ENCODE data around the gene TPD52L2.

Gene TPD52L2

DNA sequence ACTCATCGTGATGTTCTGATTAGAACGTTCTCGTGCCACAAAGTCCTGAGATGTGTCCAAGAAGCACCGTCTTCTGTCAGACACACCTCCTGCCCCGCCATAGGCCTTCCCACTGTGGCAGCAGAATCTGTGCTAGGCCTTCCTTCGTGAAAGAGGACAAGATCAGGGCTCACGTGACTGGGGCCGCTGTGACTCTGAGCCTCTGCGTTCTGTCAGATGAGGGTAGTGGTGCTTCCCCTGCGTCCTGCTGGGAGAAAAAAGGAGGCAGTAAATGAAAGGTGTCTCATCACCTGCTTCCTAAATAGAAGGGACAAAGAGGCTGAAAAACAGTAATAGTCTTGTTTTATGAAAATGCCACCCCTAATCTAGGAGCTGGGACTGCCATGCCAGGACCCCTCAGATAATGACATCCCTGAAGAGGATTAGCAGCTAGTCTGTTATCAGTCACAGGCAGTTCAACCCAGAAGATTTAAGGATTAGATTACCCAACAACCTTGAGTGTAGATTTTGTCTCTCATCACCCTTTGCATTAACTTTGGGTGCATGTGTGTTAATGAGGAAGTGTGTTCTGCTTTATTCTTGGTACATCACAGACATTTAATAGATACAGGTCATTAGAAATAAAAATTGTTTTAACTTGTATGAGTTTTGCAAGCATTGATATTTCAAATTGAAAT is 34.0 kb downstream of the TPD52L2 start:
- peak; percentile 79 for DNase-seq (ENCODE audit: low read depth)
- no peak for TF ChIP-seq MYC (IDR thresholded peaks at IDR 0.05; ENCODE audit: low read depth, low read length)
- no peak for TF ChIP-seq POLR2A (IDR thresholded peaks at IDR 0.05; ENCODE audit: extremely low read depth, insufficient read length)
- TF ChIP-seq, protein P1, sequence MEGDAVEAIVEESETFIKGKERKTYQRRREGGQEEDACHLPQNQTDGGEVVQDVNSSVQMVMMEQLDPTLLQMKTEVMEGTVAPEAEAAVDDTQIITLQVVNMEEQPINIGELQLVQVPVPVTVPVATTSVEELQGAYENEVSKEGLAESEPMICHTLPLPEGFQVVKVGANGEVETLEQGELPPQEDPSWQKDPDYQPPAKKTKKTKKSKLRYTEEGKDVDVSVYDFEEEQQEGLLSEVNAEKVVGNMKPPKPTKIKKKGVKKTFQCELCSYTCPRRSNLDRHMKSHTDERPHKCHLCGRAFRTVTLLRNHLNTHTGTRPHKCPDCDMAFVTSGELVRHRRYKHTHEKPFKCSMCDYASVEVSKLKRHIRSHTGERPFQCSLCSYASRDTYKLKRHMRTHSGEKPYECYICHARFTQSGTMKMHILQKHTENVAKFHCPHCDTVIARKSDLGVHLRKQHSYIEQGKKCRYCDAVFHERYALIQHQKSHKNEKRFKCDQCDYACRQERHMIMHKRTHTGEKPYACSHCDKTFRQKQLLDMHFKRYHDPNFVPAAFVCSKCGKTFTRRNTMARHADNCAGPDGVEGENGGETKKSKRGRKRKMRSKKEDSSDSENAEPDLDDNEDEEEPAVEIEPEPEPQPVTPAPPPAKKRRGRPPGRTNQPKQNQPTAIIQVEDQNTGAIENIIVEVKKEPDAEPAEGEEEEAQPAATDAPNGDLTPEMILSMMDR (IDR thresholded peaks at IDR 0.05; ENCODE audit: low read depth, low read length): no peak
- TF ChIP-seq, protein P2, sequence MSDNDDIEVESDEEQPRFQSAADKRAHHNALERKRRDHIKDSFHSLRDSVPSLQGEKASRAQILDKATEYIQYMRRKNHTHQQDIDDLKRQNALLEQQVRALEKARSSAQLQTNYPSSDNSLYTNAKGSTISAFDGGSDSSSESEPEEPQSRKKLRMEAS (IDR thresholded peaks at IDR 0.05; ENCODE audit: low read depth, low read length): no peak

DNA sequence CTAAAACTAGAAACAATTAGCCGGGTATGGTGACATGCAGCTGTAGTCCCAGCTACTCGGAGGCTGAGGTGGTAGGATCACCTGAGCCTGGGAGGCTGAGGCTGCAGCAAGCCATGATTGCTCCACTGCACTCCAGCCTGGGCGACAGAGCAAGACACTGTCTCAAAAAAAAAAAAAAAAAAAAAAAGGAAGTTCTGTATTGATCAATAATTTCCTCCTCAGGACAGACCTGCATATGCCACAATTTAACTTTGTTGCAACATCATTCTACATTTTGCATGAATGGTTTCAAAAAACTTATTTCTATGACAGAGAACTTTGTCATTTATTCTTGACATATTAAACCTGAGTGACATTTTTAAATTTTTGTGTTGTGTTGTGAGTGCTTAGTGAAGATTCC is 35.3 kb downstream of the TPD52L2 start:
- peak overlapping the region; percentile 30 for H3K4me3 ChIP-seq (ENCODE audit: low read depth, low read length)
- peak; percentile 70 for DNase-seq (ENCODE audit: low read depth)
- TF ChIP-seq POLR2A (IDR thresholded peaks at IDR 0.05; ENCODE audit: extremely low read depth, insufficient read length) (no peak), MYC (IDR thresholded peaks at IDR 0.05; ENCODE audit: low read depth, low read length) (no peak)
- TF ChIP-seq, protein P1 (IDR thresholded peaks at IDR 0.05; ENCODE audit: low read depth, low read length): no peak
- TF ChIP-seq, protein P2 (IDR thresholded peaks at IDR 0.05; ENCODE audit: low read depth, low read length): 0 out of 2 replicates have a peak, but pooled peaks have one; percentile 14

More for the DNA sequence above, 34.0 kb downstream of the TPD52L2 start:
- no peak overlapping the region for H3K4me3 ChIP-seq (ENCODE audit: low read depth, low read length)

DNA sequence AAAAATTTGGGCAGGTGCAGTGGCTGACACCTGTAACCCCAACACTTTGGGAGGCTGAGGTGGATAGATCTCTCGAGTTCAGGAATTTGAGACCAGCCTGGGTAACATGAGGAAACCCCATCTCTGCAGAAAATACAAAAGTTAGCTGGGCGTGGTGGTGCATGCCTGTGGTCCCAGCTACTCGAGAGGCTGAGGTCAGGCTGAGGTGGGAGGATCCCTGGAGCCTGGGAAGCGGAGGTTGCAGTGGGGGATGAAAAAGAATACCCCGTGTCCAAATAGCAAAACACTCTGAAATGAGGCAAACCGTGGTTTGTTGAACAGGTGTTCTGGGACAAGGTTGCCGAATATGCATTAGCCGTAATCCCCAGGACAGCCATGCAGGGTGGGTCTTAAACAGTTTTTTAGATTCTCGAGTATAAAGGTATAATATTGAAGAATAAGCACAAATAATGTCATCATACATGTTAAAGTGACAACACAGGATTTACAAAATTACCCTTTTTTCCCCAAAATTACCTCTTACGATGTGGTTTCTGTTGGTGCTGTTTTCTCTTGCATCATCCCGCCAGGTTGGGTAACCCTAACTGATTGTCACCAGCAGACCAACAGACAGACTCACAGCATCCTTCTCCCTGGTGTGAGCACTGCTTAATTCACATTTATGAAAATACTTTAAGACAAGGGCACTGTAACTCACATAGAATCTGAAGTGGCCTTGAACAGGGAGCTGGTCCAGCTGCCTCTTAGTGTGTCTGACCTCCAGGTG is 38.9 kb downstream of the TPD52L2 start:
- peak overlapping the region; percentile 27 for H3K4me3 ChIP-seq (ENCODE audit: low read depth, low read length)
- DNase-seq (ENCODE audit: low read depth): peak; percentile 87
- TF ChIP-seq, protein P2 (IDR thresholded peaks at IDR 0.05; ENCODE audit: low read depth, low read length): no peak
- TF ChIP-seq MYC (IDR thresholded peaks at IDR 0.05; ENCODE audit: low read depth, low read length): 0 out of 2 replicates have a peak, but pooled peaks have one; percentile 23

DNA sequence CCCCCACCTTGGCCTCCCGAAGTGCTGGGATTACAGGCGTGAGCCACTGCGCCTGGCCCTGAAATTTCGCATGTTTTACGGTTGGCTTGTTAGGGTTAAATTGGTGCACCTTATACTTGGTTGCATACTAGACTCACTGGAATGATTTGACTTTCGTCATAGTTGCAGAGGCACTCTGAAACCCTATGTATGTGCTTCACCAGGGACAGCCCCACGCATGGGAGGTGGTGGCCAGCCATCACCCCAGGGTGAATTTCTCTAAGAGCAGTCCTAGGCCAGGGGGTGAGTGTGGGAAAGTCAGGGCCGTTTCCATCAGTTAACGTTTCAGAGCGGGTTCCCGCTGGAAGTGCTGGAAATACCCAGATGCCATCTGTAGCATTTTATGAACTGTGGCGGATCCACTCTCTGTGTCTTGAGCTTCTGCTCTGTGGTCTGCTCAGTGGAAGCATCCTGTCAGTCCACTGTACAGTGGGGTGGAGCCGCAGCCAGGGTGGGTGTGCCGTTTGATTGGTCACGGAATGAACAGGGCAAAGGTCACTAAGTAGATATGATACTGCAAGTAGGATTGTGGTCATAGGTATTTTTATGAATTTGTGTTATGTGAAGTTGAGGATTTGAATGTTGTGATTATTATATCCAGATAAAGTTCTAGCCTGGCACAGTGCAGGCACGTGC is 43.1 kb downstream of the TPD52L2 start:
- H3K4me3 ChIP-seq (ENCODE audit: low read depth, low read length): no peak overlapping the region
- TF ChIP-seq, protein P1 (IDR thresholded peaks at IDR 0.05; ENCODE audit: low read depth, low read length): no peak
- TF ChIP-seq, protein P2 (IDR thresholded peaks at IDR 0.05; ENCODE audit: low read depth, low read length): no peak
- TF ChIP-seq POLR2A (IDR thresholded peaks at IDR 0.05; ENCODE audit: extremely low read depth, insufficient read length): no peak
- TF ChIP-seq MYC (IDR thresholded peaks at IDR 0.05; ENCODE audit: low read depth, low read length): no peak
- no peak for DNase-seq (ENCODE audit: low read depth)

DNA sequence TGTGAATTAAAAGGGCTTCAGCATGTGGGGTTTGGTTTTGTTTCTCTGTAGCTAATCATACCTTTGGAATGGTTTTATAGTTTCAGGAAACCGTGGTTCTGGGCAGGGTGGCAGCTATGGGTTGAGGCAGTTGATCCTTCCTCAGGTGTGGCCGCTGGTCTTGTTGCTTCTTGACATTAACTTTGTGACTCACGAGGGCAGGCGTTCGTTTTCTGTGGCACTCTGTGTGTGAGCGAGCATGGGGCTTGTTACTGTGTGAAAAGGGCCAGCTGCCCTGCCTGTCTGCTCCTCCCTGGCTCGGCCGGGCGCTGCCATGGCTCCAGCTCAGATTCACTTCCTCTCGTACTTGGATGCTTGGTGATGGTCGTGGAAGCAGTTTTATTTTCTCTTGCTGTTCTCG is 46.1 kb downstream of the TPD52L2 start:
- no peak for DNase-seq (ENCODE audit: low read depth)
- H3K4me3 ChIP-seq (ENCODE audit: low read depth, low read length): no peak overlapping the region
- TF ChIP-seq POLR2A (IDR thresholded peaks at IDR 0.05; ENCODE audit: extremely low read depth, insufficient read length) (no peak), MYC (IDR thresholded peaks at IDR 0.05; ENCODE audit: low read depth, low read length) (no peak)
- TF ChIP-seq, protein P1 (IDR thresholded peaks at IDR 0.05; ENCODE audit: low read depth, low read length): no peak
- TF ChIP-seq, protein P2 (IDR thresholded peaks at IDR 0.05; ENCODE audit: low read depth, low read length): no peak
